Measurements from ENCODE around the gene ENOSF1. TPM values are rescaled to one million over a fixed set of nuclear protein-coding genes. Genes with fewer than 3 reads are reported as not detected.

Gene ENOSF1
- total RNA-seq, 3 donors from 2014 or later (not counting 1 experiment from before 2014, with no cell fraction given), result 36.3 to 51.5 (median 39.8) TPM

GRCh38 chr18:649341-649740 lies 63.1 kb downstream of the ENOSF1 start:
- TF ChIP-seq CTCF (IDR thresholded peaks at IDR 0.05), result no peak
- DNase-seq (no peak), ATAC-seq (no peak)
- H3K36me3 Mint-ChIP-seq, result no peaks in the 10 kb centered on the region
- no peak overlapping the region for H3K4me3 ChIP-seq (ENCODE audit: low read length)
- no peak overlapping the region for H3K27ac ChIP-seq (ENCODE audit: low read length)
- H3K27me3 ChIP-seq (ENCODE audit: control insufficient read depth, insufficient read depth, low read length), result peaks cover 2% of the 10 kb centered on the region
- no peaks in the 10 kb centered on the region for H3K36me3 ChIP-seq (ENCODE audit: control insufficient read depth, insufficient read depth, low read length)
- WGBS (ENCODE audit: insufficient coverage), result 98% methylated on average over 4 of the region's 5 CpGs
- H3K4me3 Mint-ChIP-seq, result no peak overlapping the region
- H3K27ac Mint-ChIP-seq, result no peak overlapping the region
- peaks cover 6 to 7% of the 10 kb centered on the region in 2 donors for H3K4me1 Mint-ChIP-seq
- H3K9me3 ChIP-seq (ENCODE audit: control insufficient read depth, insufficient read depth, low read length), result no peaks in the 10 kb centered on the region
- intact Hi-C loops (cut with micrococcal nuclease), result no loop called here
- H3K27me3 Mint-ChIP-seq (ENCODE audit: low read depth in 2 of 2), result peaks cover 0 to 3% of the 10 kb centered on the region in 2 donors
- no peaks in the 10 kb centered on the region for H3K4me1 ChIP-seq (ENCODE audit: control insufficient read depth, insufficient read depth, low read length)
- no peaks in the 10 kb centered on the region for H3K9me3 Mint-ChIP-seq

- intact Hi-C loops (cut with micrococcal nuclease), result no loop called here
- 84% methylated on average over 5 of the region's 5 CpGs for WGBS (ENCODE audit: insufficient coverage)
These were observed 65.1 kb downstream of the ENOSF1 start for GRCh38 chr18:647304-647703.

GRCh38 chr18:644395-645004 lies 67.9 kb downstream of the ENOSF1 start:
- ATAC-seq (no peak), DNase-seq (no peak)
- Histone ChIP-seq H3K27ac (ENCODE audit: low read length) (no peak overlapping the region), H3K4me1 (ENCODE audit: control insufficient read depth, insufficient read depth, low read length) (no peaks in the 10 kb centered on the region), H3K4me3 (ENCODE audit: low read length) (no peak overlapping the region), H3K27me3 (ENCODE audit: control insufficient read depth, insufficient read depth, low read length) (peaks cover 2% of the 10 kb centered on the region), H3K36me3 (ENCODE audit: control insufficient read depth, insufficient read depth, low read length) (no peaks in the 10 kb centered on the region), H3K9me3 (ENCODE audit: control insufficient read depth, insufficient read depth, low read length) (no peaks in the 10 kb centered on the region)
- TF ChIP-seq CTCF (IDR thresholded peaks at IDR 0.05), result no peak
- H3K9me3 Mint-ChIP-seq, result no peaks in the 10 kb centered on the region
- no peak overlapping the region for H3K27ac Mint-ChIP-seq
- H3K27me3 Mint-ChIP-seq (ENCODE audit: low read depth in 2 of 2), result peaks cover 0 to 6% of the 10 kb centered on the region in 2 donors
- 28% methylated on average over 2 of the region's 2 CpGs for WGBS (ENCODE audit: insufficient coverage)
- H3K4me3 Mint-ChIP-seq, result no peak overlapping the region
- intact Hi-C loops (cut with micrococcal nuclease), result loop anchor here (5.0 kb wide), 1 partner anchor 193 kb away; no protein-coding TSS in a partner anchor
- no peaks in the 10 kb centered on the region for H3K36me3 Mint-ChIP-seq
- H3K4me1 Mint-ChIP-seq, result no peaks in the 10 kb centered on the region

More at GRCh38 chr18:647304-647703, 65.1 kb downstream of the ENOSF1 start:
- Histone ChIP-seq H3K4me1 (ENCODE audit: control insufficient read depth, insufficient read depth, low read length) (no peaks in the 10 kb centered on the region), H3K4me3 (ENCODE audit: low read length) (no peak overlapping the region), H3K36me3 (ENCODE audit: control insufficient read depth, insufficient read depth, low read length) (no peaks in the 10 kb centered on the region), H3K9me3 (ENCODE audit: control insufficient read depth, insufficient read depth, low read length) (no peaks in the 10 kb centered on the region), H3K27ac (ENCODE audit: low read length) (no peak overlapping the region), H3K27me3 (ENCODE audit: control insufficient read depth, insufficient read depth, low read length) (peaks cover 2% of the 10 kb centered on the region)
- peaks cover 6 to 7% of the 10 kb centered on the region in 2 donors for H3K4me1 Mint-ChIP-seq
- no peak for TF ChIP-seq CTCF (IDR thresholded peaks at IDR 0.05)
- H3K36me3 Mint-ChIP-seq, result no peaks in the 10 kb centered on the region
- DNase-seq (no peak), ATAC-seq (no peak)
- no peak overlapping the region for H3K27ac Mint-ChIP-seq
- no peaks in the 10 kb centered on the region for H3K9me3 Mint-ChIP-seq
- H3K27me3 Mint-ChIP-seq (ENCODE audit: low read depth in 2 of 2), result peaks cover 3 to 6% of the 10 kb centered on the region in 2 donors
- no peak overlapping the region for H3K4me3 Mint-ChIP-seq

- no peaks in the 10 kb centered on the region for H3K9me3 ChIP-seq (ENCODE audit: control insufficient read depth, insufficient read depth, low read length)
- Mint-ChIP-seq H3K4me1 (no peaks in the 10 kb centered on the region), H3K27me3 (ENCODE audit: low read depth in 2 of 2) (peaks cover 4 to 6% of the 10 kb centered on the region in 2 donors), H3K9me3 (no peaks in the 10 kb centered on the region), H3K4me3 (no peak overlapping the region), H3K27ac (no peak overlapping the region), H3K36me3 (no peaks in the 10 kb centered on the region)
- no peak for ATAC-seq
- TF ChIP-seq CTCF (IDR thresholded peaks at IDR 0.05), result no peak
- H3K27me3 ChIP-seq (ENCODE audit: control insufficient read depth, insufficient read depth, low read length), result peaks cover 2% of the 10 kb centered on the region
- H3K36me3 ChIP-seq (ENCODE audit: control insufficient read depth, insufficient read depth, low read length), result no peaks in the 10 kb centered on the region
- H3K27ac ChIP-seq (ENCODE audit: low read length), result no peak overlapping the region
- WGBS (ENCODE audit: insufficient coverage), result 86% methylated on average over 6 of the region's 6 CpGs
- H3K4me3 ChIP-seq (ENCODE audit: low read length), result no peak overlapping the region
- DNase-seq, result no peak
- H3K4me1 ChIP-seq (ENCODE audit: control insufficient read depth, insufficient read depth, low read length), result no peaks in the 10 kb centered on the region
- intact Hi-C loops (cut with micrococcal nuclease), result loop anchor here (5.0 kb wide), 1 partner anchor 196 kb away; no protein-coding TSS in a partner anchor
These were observed 71.2 kb downstream of the ENOSF1 start for GRCh38 chr18:641224-641623.

Measured in natural killer cell (primary cell).